Liver (tissue), 3 donors: ENCODE results near the gene FRG2C.
"Not testable (repeated sequence)": the region's sequence is repeated elsewhere in the genome, so short reads cannot be mapped to it uniquely, and the experiment has no call there.

ENCODE experiments used
- ATF3 ChIP-seq: IDR thresholded peaks from 2 replicates; pipeline ENCODE4 v1.6.1; 2016; ENCODE audit warnings: antibody characterized with exemption
- CTCF ChIP-seq: fragments of 150-350 bp; IDR thresholded peaks from 2 replicates; pipeline ENCODE4 v1.5.1; 2017; ENCODE audit warnings: improper control_type of control experiment, low read depth, low read length; ENCODE audit not compliant: missing input control
- FOXA1 ChIP-seq: IDR thresholded peaks from 2 replicates; pipeline ENCODE4 v1.6.1; 2016; ENCODE audit warnings: antibody characterized with exemption
- GABPA ChIP-seq, 2 donors: IDR thresholded peaks in 1 of 2; conservative IDR thresholded peaks in 1 of 2; 2 replicates each; pipeline ENCODE4 v1.6.1; 2016; ENCODE audit warnings: antibody characterized with exemption in 2 of 2, mild to moderate bottlenecking in 1 of 2, moderate library complexity in 1 of 2
- JUND ChIP-seq, 2 donors: IDR thresholded peaks; 2 replicates each; pipeline ENCODE4 v1.6.1; 2016; ENCODE audit warnings: antibody characterized with exemption in 2 of 2
- MAX ChIP-seq: IDR thresholded peaks from 2 replicates; pipeline ENCODE4 v1.6.1; 2016; ENCODE audit warnings: antibody characterized with exemption
- RAD21 ChIP-seq, 2 donors: IDR thresholded peaks; 2 replicates each; pipeline ENCODE4 v1.6.1; 2016; ENCODE audit warnings: antibody characterized with exemption in 2 of 2, mild to moderate bottlenecking in 2 of 2
- REST ChIP-seq: IDR thresholded peaks from 2 replicates; pipeline ENCODE4 v1.6.1; 2016; ENCODE audit warnings: antibody characterized with exemption, mild to moderate bottlenecking
- SP1 ChIP-seq: IDR thresholded peaks from 2 replicates; pipeline ENCODE4 v1.6.1; 2018; ENCODE audit warnings: antibody characterized with exemption, mild to moderate bottlenecking
- TAF1 ChIP-seq: conservative IDR thresholded peaks from 2 replicates; pipeline ENCODE4 v1.6.1; 2016; ENCODE audit warnings: antibody characterized with exemption, mild to moderate bottlenecking
- YY1 ChIP-seq: IDR thresholded peaks from 2 replicates; pipeline ENCODE4 v1.6.1; 2016; ENCODE audit warnings: antibody characterized with exemption, mild to moderate bottlenecking
- ZBTB33 ChIP-seq: IDR thresholded peaks from 2 replicates; pipeline ENCODE4 v1.6.1; 2016; ENCODE audit warnings: antibody characterized with exemption
- donor health status: healthy.
- donor health status: healthy.

GRCh38 chr3:75671287-75672139, 7.4 kb downstream of the FRG2C start:
- TF ChIP-seq CTCF; ATF3; GABPA (IDR thresholded peaks at IDR 0.05 in 1 of 2, conservative IDR thresholded peaks at IDR 0.05 in 1 of 2); SP1; RAD21 (IDR thresholded peaks at IDR 0.05); FOXA1; MAX; TAF1; JUND (IDR thresholded peaks at IDR 0.05); YY1; REST; ZBTB33: not testable (repeated sequence)
